Adipose tissue (tissue), 3 donors: Measurements from ENCODE around the gene NR1D2. TPM values are rescaled to one million over a fixed set of nuclear protein-coding genes. Genes with fewer than 3 reads are reported as not detected.

ENCODE experiments used
- H3K27ac ChIP-seq: one replicate; pipeline ENCODE4 v1.5.1; 2013; ENCODE audit warnings: low read depth, low read length
- WGBS, 3 donors: extraction: QIAGEN DNeasy Blood & Tissue Kit; methylation state at CpG; one replicate each; pipeline ENCODE4 v1.1.7; 2013; 5-methylcytosine and 5-hydroxymethylcytosine counted together
- polyA plus RNA-seq, 3 donors: library from polyadenylated mRNA; stranded (reverse); fragments of 200-250 nt; gene quantifications; one replicate each; pipeline ENCODE4 v1.2.3, GENCODE V29; 2013
- donor health status: healthy with polysubstance abuse.
- donor health status: Bipolar disorder and iron deficiency.
- donor health status: healthy.

The NR1D2 gene
- polyA plus RNA-seq, 3 donors = 6.3 to 15.4 (median 7.6) TPM

DNA sequence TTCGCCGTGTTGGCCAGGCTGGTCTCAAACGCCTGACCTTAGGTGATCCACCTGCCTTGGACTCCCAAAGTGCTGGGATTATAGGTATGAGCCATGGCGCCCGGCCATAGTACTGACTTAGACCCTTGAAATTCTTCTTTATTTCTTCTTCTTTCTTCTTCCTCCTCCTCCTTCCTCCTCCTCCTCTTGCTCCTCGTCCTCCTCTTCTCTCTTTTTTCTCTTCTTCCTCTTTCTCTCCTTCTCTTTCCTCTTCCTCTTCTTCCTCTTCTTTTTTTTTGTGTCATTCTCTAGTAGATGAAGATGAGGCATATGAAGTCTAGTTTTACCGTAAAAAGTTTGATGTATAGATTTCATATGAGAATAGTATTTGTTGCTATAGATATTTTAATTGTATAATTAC is 18.8 kb upstream of the NR1D2 start:
- 88 to 92% (median 88%) methylated on average over 7 of the region's 7 CpGs for WGBS, 3 donors
- no peak overlapping the region for H3K27ac ChIP-seq

GRCh38 chr3:23926736-23927135 is 18.4 kb upstream of the NR1D2 start:
- no peak overlapping the region for H3K27ac ChIP-seq
- 85 to 88% (median 86%) methylated on average over 3 of the region's 3 CpGs for WGBS, 3 donors

- WGBS, 3 donors = 60 to 87% (median 61%) methylated on average over 7 to 8 of the region's 8 CpGs
Observed at GRCh38 chr3:23928524-23928923, 16.6 kb upstream of the NR1D2 start.

DNA sequence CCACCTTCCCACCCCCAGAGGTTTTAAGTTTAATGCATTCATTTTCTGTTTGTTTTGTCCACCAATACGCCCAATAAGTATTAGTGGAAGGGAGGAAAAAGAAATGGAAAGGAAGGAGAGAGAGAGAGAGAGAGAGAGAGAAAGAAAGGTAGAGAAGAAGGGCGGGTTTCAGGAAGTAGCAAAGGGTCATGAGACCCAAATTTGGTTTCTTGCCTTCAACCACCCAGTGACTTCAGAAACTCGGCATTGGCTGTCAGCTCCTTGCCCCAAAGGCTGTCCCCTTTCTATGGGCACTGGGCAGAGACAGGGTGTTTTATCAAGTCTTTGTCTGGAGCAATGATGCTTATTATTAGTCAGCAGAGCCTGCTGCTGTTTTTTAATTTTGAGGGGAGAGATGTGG is 13.5 kb upstream of the NR1D2 start:
- 66 to 76% (median 66%) methylated on average over 3 of the region's 3 CpGs for WGBS, 3 donors
- no peak overlapping the region for H3K27ac ChIP-seq

More at GRCh38 chr3:23928524-23928923, 16.6 kb upstream of the NR1D2 start:
- H3K27ac ChIP-seq = no peak overlapping the region

DNA sequence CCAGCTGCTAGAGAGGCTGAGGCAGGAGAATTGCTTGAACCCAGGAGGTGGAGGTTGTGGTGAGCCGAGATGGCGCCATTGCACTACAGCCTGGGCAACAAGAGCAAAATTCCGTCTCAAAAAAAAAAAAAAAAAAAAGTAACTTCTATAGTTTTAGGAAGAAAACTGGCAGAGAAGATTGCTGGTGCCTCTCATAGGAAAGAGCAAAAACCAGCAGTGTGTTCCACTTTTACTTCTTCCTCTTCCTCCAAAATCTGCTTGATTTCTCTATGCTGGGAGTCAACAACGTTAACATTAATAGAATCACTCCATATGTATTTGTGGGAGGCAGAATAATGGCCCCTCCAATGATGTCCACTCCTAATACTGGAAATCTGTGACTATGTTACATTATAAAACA is 12.5 kb upstream of the NR1D2 start:
- H3K27ac ChIP-seq = no peak overlapping the region
- 55 to 77% (median 61%) methylated on average over 4 of the region's 4 CpGs for WGBS, 3 donors

- no peak overlapping the region for H3K27ac ChIP-seq
- WGBS, 3 donors = 60 to 62% (median 62%) methylated on average over 4 of the region's 4 CpGs
Observed at GRCh38 chr3:23934253-23934652, 10.8 kb upstream of the NR1D2 start.

GRCh38 chr3:23937296-23937695 is 7.8 kb upstream of the NR1D2 start:
- no peak overlapping the region for H3K27ac ChIP-seq
- WGBS, 3 donors = 63 to 89% (median 74%) methylated on average over 1 of the region's 1 CpG

DNA sequence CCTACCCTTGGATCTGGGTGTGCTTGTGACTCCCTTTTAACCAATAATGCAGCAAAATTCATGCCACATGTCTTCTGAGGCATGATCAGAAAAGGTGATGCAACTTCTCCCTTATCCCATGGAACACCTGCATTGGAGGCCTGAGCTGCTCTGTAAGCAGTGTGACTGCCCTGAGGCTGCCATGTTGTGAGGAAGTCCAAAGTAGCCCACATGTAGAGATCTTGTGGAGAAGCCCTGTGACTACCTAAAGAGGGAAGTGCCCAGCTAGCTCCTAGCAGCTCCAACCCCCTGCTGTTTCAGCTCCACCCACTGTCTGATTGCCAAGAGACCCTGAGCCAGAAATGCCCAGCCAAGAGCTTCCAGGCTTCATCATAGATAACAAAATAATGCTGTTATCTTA is 6.4 kb upstream of the NR1D2 start:
- H3K27ac ChIP-seq = no peak overlapping the region

- WGBS, 3 donors = 61 to 83% (median 82%) methylated on average over 5 of the region's 5 CpGs
- H3K27ac ChIP-seq = no peak overlapping the region
Observed at GRCh38 chr3:23940775-23941174, 4.3 kb upstream of the NR1D2 start.

DNA sequence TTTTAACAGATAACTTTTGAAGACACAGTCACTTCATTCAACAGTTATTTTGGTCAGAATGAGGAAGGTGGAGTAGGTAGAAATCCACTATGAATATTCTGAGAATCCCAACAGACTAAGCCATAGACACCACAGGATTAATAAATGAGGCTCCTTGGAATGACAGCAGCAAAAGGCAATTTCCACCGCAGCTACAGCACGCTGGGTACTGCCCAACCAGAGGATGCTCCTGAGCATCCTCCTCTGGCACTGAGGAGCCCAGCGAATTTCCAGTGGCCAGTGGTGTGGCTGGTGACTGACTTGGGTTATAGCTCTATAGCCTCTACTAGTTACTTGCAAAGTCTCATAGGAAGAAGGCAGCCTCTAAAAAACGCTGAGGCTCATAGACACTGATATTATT is 3.6 kb upstream of the NR1D2 start:
- H3K27ac ChIP-seq = no peak overlapping the region
- 84 to 93% (median 85%) methylated on average over 4 of the region's 4 CpGs for WGBS, 3 donors

DNA sequence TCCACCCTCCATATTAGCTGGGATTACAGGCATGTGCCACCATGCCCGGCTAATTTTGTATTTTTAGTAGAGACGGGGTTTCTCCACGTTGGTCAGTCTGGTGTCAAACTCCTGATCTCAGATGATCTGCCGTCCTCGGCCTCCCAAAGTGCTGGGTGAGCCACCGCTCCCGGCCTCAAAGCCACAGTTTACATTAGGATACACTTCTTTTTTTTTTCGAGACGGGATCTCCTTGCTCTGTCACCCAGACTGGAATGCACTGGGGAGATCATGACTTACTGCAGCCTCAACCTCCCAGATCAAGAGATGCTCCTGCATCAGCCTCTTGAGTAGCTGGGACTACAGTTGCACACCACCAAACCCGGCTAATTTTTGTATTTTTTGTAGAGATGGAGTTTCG is 2.5 kb upstream of the NR1D2 start:
- WGBS, 3 donors = 89 to 93% (median 92%) methylated on average over 10 to 11 of the region's 11 CpGs

DNA sequence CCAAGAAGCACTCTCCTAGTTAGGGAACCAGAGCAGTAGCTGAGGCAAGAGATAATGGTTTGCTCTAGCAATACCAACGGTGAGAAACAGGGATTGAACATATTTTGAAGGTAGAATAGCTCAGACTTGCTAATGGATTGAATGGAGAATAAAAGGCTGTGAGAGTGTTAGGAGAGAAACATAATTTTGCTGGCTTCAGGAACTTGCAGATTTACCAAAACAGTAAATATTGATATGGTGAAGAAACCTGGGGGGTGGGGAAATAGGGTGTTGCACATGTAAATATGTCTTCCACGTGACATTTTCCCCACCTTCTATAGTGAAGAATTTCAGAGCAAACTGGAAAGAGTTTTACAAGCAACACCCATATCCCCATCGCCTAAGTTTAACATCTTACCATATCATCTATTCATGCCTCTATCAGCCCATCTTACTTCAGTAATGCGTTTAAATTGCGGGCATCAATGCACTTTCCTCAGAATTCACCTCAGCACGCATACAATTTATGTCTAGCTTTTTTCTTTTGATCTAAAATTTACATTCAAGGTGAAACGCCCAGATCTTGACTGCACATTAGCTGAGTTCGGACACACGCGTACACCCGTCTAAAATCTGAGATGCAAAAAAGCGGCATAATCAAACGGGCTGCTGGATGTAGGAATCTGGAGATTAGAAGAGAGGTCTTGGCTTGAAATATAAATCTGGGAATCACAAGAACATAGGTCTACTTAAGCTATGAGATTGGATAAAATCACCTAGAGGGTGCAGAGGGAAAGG is 891 bp upstream of the NR1D2 start:
- WGBS, 3 donors = 7 to 10% (median 9%) methylated on average over 13 of the region's 13 CpGs
- no peak overlapping the region for H3K27ac ChIP-seq

More for the DNA sequence above, 2.5 kb upstream of the NR1D2 start:
- H3K27ac ChIP-seq = no peak overlapping the region

GRCh38 chr3:23945663-23945912 is 502 bp downstream of the NR1D2 start:
- WGBS, 3 donors = 0 to 1% (median 0%) methylated on average over 4 to 39 of the region's 39 CpGs

DNA sequence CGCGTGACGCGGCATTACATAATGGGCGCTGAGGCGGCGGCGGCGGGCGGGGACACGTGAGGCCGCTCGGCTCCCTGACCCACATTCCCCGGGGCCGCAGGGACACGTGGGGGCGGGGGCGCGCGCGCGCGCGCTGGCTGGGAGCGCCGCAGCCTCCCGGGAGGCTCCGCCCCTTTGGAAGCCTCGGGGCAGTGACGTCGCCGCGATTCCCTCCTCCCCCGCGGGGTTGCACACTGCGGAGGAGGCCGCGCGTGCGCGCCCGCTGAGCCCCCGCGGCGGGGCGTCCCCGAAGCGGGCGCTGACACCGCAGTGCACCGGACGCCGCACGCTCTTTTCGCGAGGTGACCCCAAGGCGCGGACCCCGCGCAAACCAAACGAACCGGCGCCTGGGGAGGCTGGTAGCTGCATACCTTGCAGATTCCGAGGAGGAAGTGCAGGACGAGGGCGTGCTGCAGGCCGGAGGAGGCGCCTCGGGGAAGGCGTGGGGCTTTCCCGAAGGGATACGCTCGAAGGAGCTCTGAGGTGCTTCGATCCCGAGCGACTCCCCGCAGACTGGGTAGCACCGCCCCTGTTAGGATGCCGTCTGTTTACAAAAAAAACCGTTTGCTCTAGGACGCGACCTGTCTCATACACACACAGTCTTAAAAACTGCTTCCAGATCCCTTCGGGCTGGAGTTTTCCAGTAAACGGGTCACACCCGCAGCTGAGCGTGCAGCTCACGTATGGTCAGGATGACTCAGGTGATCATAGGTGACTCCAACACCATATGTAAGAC is 1.0 kb downstream of the NR1D2 start:
- WGBS, 3 donors = 0% methylated on average over 58 to 87 of the region's 87 CpGs
- H3K27ac ChIP-seq = no peak overlapping the region

More at GRCh38 chr3:23945663-23945912, 502 bp downstream of the NR1D2 start:
- peak overlapping the region; percentile 77 for H3K27ac ChIP-seq

GRCh38 chr3:23948761-23949160 is 3.7 kb downstream of the NR1D2 start:
- no peak overlapping the region for H3K27ac ChIP-seq
- 76 to 92% (median 85%) methylated on average over 2 of the region's 2 CpGs for WGBS, 3 donors

- no peak overlapping the region for H3K27ac ChIP-seq
Observed at GRCh38 chr3:23949784-23950183, 4.7 kb downstream of the NR1D2 start.

- no peak overlapping the region for H3K27ac ChIP-seq
Observed at GRCh38 chr3:23950293-23950692, 5.2 kb downstream of the NR1D2 start.

GRCh38 chr3:23952646-23953045 is 7.6 kb downstream of the NR1D2 start:
- 77 to 83% (median 80%) methylated on average over 4 of the region's 4 CpGs for WGBS, 3 donors
- H3K27ac ChIP-seq = no peak overlapping the region

DNA sequence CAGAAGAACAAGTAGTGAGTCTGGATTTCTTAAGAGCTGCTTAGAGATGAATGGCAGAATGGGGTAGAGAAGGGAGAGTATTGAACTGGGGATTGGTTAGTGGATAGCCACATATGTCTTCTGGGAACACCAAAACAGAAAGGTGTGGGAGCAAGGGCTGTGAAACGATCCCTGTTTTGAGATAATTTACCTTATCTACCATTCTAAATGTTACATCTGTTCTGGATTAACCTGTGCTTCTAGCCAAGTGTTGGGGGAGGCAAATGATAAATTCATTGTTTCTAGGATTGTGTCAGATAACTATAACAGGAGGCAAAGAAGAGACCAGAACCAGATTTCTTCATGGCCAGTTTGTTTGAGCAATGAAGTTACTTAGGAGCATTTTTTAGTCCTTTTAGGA is 8.4 kb downstream of the NR1D2 start:
- H3K27ac ChIP-seq = no peak overlapping the region
- 13 to 68% (median 59%) methylated on average over 1 of the region's 1 CpG for WGBS, 3 donors

GRCh38 chr3:23954144-23954543 is 9.1 kb downstream of the NR1D2 start:
- no peak overlapping the region for H3K27ac ChIP-seq
- 66 to 80% (median 74%) methylated on average over 5 of the region's 5 CpGs for WGBS, 3 donors
